Stimulated activated CD4-positive, alpha-beta T cell treated with anti-CD3 and anti-CD28 coated beads, Interleukin-12 subunit alpha, Interleukin-12 subunit beta, amount 100 ng/mL, for 4 hours (primary cell): ENCODE measurements around the gene OGFOD2.

Experiments used
- DNase-seq: peaks from one replicate; pipeline ENCODE4 v3.0.0-alpha.2; 2020

OGFOD2 gene

GRCh38 chr12:122977655-122978392, 2.8 kb downstream of the OGFOD2 start:
- no peak for DNase-seq

- DNase-seq = no peak
Measured at GRCh38 chr12:122978507-122978955, 3.5 kb downstream of the OGFOD2 start.

DNA sequence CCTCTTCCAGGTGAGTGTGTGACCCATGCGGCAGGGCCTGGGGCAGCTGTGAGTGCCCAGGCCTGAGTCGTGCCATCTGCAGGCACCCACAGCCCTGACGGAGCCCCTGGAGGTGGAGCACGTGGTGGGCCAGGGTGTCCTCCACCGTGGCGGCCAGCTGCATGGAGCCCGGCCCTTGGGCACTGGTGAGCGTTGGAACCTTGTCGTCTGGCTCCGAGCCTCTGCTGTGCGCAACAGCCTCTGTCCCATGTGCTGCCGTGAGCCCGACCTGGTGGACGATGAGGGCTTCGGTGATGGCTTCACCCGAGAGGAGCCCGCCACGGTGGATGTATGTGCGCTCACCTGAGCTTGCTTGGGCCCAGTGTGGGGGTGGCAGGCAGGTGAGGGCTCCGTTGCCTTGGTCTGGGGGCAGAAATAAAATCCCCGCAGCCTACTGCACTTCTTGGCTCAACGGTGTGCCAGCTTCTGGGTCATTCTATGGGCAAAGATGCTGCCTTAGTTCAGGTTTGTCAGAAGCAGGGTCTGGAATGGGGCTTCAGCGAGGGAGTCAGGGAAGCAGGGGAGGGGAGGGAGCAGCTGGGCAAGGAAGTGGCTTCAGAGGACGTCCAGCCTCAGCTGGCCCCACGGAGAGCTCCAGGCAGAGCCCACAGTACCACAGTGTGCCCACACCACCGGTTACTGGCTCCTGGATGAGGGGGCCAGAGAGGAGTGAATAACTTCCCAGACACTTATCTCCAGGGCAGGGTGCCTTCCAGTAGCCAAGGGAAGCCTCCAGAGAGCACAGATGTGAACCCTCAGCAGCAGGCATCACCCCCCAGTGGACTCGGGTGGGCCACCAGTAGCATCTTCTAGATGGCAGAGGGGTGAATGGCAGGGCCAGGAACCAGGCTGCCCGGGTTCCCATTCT, 4.2 kb downstream of the OGFOD2 start:
- no peak for DNase-seq

DNA sequence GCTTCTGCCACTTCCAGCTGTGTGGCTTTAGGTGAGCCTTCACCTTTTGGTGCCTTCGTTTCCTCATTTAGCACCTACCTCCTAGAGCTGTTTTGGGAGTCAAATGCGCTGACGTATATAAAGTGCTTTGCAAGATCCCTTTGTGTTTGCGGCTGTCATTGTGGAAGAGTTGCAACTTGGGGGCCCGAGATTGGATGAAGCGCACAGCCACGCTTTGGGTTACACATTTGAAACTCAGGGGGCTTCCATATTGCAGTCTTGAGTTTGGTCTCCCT, 4.8 kb downstream of the OGFOD2 start:
- DNase-seq = no peak

DNA sequence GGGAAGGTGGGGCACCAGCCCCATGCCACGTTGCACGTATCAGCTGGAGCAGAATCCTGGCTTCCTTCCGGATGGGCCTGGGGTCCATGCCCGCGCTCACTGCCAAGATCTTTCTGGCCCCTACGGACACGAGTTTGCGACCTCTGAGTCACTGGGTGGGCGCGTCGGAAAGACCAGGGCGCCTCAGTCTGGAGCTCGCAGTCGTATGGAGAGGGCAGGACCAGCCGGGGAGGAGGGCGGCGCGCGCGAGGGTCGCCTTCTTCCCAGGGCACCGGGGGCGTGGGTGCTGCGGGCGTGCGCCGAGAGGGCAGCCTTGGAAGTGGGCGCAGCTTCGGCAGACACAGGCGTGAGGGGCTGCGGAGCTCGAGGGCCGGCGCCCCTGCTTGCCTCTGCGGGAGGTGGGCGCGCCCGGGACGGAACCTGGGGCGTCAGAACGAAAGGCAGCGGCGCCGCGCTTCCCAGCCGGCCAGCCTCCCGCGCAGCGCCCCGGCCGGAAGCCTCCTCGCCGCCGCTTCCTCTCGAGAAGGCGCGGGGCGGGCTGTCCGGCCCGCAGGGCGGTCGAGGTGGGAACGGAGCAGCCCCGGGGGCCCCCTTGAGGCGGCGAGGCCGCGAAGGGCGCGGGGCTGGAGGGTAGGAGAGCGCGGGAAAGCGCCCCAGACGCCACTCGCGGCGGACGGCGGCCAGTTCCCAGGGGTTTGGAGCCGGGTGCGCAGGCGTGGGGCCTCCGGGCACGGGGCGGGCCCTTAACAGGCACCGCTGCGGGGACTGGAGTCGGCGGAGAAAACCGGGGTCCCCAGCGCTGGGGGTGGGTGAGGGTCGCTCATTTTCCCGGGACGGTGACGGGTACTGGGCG, 5.4 kb downstream of the OGFOD2 start, which contains the start of gene ARL6IP4:
ARL6IP4 (plus strand) TSS at position 499 of the 853 bp plus-strand sequence. CDS start 459 bp downstream, outside the sequence.
- DNase-seq = peak; percentile 64

GRCh38 chr12:122981036-122981471, 6.0 kb downstream of the OGFOD2 start:
- DNase-seq = no peak

DNA sequence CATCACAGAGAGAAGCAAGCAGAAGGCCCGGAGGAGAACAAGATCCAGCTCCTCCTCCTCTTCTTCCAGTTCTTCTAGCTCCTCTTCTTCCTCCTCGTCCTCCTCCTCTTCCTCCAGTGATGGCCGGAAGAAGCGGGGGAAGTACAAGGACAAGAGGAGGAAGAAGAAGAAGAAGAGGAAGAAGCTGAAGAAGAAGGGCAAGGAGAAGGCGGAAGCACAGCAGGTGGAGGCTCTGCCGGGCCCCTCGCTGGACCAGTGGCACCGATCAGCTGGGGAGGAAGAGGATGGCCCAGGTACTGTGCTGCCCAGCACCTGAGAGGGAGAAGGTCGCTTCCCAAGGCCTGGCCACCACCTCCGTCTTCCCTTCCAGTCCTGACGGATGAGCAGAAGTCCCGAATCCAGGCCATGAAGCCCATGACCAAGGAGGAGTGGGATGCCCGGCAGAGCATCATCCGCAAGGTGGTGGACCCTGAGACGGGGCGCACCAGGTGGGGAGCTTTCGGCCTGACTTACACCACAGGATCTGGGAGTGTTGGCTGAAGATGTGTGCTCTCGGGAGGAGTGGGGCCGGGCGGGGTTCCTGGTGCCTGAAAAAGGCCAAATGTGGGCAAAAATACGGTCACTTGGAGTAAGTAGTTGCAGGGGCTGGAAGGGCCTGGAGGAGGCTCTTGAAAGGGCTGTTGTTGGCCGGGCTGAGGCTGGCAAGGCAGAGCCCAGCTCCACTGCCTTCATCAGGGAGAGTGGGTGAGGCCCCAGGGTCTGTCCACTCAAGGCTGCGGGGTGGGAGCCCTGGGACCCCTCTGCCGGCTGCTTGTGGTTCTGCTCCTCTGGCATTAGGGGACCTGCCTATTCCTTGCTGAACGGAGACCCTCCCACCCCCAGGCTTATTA, 6.8 kb downstream of the OGFOD2 start:
- no peak for DNase-seq

DNA sequence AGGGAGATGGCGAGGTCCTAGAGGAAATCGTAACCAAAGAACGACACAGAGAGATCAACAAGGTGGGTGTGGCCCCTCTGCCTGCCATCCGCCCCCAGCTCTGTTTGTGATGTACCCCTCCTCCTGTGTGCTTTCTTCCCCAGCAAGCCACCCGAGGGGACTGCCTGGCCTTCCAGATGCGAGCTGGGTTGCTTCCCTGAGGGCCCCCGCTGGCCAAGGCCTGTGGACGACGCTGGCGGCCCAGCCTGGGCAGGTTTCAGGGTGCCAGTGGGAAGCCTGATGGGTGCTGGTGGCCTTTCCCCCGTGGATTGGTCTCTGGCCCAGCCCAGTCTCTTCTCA, 7.4 kb downstream of the OGFOD2 start:
- no peak for DNase-seq

- DNase-seq = no peak
Measured at GRCh38 chr12:122982963-122983788, 8.1 kb downstream of the OGFOD2 start.

DNA sequence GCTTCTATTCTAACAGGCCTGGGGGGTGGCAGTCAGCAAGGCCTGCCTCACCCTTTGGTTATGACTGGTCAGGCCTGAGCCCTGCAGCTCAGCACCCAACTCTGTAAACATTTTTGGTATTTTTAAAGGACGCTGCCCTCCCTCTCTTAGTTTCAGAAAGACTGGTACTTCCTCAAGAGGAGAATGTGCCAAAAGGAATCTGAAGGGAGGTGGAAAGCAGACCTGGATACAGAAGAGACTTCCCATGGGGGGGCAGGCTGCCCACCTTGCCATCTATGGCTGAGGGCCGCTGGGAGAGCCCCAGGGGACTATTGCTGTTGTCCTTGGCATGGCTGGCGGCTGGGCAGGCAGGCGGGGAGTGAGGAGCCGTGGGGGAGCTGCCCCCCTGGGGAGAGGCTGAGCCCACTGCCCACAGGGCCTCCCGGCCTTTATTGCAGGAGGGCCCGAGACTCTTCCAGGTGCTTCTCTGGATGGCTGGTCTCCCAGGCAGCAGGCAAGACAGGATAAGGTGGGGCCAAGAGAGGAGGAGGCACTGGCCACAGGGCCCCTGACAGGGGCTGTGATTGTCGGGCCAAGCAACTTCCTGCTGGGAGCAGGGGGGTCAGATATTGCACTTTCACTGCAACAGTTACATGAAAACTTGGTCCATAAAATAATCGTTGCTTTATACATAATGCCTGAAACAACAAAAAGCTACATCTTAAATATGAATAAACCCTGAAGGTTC, 8.9 kb downstream of the OGFOD2 start:
- DNase-seq = no peak

DNA sequence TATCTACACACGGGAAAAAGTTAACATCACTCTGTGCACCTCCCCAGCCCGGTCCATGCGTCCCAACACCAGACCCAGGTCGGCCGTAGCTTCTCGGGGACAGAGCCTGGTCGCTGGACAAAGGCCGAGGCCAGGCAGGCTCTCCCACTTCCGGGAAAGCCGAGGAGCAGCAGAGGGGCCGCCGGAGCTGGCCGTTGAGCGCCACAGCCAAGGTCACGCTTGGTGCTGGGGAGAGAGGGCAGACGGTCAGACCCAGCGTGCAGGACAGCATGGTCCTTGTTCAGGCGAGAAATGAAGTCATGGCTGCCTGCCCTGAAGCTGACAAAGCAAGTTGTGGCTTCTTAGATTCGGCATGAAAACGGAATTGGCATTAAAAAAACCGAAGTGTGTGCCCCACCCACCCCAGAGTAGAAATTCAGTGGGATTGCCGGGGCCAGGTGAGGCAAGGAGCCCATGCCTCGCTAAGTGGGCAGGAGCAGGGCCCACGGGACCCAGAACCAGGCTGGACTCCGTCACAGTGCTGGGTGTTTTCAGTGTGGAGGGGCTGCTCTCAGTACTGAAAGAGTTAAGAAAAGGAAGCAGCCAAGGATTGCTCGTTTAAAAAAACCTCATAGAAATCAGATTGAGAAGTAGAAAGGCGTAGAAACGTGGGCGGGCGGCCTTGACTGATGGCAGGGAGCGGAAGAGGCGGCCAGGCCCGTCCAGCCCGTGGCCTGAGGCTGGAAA, 9.7 kb downstream of the OGFOD2 start:
- no peak for DNase-seq

DNA sequence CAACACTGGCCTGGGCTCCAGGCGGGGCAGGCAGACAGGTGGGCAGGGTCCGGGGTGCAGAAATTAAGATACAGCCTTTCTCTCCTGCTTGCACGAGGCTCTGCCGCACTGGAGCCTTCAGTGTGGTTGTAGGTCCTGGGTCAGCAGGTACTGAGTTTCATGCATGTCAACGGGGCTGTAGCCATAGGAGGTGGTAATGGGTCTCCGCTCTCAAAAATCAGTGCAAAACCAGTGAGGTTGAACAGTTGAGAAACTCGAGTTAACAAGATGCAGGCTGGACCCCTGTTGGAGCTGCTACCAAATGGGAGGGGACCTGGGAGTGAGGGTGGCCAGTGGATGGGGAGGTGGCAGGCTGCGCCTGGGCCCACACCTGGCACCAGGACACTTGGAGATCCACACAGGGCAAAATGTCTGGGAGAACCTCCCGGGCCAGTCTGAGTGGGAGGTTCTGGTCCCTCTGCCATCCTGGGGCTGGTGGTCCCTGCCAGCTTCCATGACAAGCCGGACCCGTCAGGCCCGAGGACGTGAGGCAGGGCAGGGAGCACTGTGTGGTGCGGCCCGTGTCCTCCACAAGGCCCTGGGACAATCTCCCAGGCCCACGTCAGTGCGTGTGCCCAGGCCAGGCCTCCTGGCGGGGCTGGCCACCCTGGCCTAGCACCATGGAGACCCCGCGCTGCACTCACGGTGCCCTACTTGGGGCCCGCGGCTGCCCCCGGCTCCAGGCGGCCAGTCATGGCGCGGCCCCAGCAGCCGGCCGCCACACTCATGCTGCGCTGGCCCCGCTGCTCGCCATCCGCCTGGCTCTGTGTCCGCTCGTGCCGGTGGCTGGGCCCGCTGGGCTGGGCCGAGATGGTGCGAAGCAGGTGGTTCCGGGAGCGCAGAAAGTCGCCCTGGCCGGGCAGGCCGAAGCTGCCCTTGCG, 10.6 kb downstream of the OGFOD2 start:
- no peak for DNase-seq

DNA sequence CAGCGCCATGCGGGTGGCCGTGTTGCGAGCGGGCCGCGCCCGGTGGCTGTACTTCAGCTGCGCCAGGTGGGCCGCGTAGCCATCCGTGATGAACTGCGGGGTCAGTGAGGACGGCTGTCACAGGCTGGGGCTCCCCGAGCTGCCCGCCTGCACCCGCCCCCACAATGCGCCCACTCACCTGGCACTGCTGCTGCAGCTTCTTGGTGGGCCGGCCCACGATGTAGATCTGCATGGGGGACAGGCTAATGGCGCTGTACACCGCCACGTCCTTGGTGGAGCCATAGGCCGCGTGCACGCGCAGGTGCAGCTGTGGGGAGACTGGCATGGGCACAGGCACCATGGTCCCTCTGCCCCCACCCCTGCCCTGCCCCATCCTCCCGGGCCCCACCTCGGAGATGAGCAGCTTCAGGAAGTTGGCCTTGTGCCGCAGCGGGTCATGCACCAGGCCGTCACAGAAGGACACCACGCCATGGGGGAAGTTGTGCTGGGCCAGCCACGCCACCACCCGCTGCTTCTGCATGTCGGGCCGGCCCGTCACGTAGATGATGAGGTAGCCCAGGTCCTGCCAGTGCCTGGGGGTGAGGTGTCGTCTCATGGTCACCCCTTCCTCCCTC, 11.3 kb downstream of the OGFOD2 start:
- DNase-seq = no peak

GRCh38 chr12:122987086-122987951, 12.3 kb downstream of the OGFOD2 start:
- DNase-seq = no peak

DNA sequence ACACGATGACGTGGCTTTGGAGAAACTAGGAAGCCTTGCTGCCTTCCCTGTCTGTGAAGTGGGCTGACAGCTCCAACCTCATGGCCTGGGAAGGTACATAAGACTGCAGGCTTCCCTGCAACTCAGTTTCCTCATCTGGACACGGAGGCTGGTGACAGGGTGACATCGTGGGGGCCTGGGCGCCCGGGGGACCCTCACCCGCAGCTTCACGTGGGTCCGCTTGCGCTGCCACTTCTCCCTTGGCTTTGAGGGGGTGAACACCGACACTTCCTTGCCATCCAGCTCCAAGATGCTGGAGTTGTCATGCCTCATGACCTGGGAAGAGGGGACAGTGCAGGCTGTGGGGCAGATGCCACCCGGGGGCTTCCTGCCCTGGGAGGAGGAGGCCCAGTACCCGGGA, 13.0 kb downstream of the OGFOD2 start:
- no peak for DNase-seq

GRCh38 chr12:122988612-122989212, 13.7 kb downstream of the OGFOD2 start:
- no peak for DNase-seq
